ENCODE measurements around the gene UGT1A10. TPM values are rescaled to one million over a fixed set of nuclear protein-coding genes. Genes with fewer than 3 reads are reported as not detected.

The UGT1A10 gene
- total RNA-seq, 4 donors from 2014 or later = 0.36 TPM; not detected in 3

DNA sequence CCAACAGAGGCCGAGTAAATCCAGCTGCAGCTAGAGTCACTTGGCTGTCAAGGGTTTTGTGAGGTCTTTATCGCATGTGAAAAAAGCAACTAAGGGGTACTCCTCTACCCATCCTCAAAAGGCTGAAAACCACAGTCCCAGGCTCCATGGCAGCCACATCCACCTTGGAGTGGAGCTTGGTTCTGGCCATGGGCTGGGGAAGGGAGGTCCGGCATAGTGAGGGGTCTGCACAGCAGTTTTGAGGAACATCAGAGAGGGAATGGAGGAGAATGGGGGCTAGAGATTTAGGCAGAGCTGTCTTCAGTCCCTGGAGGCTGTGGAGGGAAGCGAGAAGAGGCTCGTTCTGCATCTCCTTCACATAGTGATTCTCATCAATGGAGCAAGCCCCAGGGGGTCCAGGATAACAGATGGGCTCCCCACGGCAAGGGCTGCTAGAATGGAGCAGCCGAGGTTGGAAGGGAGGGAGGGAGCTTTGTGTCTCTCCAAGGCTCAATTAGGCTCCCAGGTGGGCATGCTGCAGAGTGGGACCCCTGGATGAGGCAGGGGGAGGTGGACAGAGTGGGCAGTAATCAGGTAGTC, 162.9 kb downstream of the UGT1A10 start:
- DNase-seq (ENCODE audit: low spot score in 2 of 2) = peak in 1 of 2 donors; percentile 72
- intact Hi-C loops (cut with DNase I; ENCODE audit: low total_unique reads) = no loop called here

DNA sequence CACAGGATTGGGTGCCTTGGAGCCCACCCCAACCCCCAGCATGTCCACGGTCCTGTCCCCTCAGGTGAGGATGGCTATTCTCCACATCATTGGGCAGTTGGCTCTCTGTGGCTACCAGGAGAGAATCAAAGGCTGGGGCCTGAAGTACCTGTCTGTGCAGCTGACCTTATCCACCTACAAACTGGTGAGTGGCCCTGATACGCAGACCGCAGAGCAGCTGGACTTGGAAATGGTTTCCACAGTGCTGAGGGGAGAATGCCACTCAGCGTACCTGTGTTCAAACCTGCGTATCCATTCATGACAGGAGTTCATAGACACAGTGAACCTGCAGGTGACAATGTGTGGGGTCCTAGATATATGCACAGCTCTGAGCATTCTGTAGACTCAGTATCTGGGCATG, 163.5 kb downstream of the UGT1A10 start:
- intact Hi-C loops (cut with DNase I; ENCODE audit: low total_unique reads) = no loop called here
- 48 to 57% methylated on average over 5 of the region's 5 CpGs for WGBS, 2 donors
- peak in 1 of 2 donors; percentile 6 for DNase-seq (ENCODE audit: low spot score in 2 of 2)
- no peak for TF ChIP-seq POLR2A (IDR thresholded peaks at IDR 0.05)
- TF ChIP-seq, protein P1, sequence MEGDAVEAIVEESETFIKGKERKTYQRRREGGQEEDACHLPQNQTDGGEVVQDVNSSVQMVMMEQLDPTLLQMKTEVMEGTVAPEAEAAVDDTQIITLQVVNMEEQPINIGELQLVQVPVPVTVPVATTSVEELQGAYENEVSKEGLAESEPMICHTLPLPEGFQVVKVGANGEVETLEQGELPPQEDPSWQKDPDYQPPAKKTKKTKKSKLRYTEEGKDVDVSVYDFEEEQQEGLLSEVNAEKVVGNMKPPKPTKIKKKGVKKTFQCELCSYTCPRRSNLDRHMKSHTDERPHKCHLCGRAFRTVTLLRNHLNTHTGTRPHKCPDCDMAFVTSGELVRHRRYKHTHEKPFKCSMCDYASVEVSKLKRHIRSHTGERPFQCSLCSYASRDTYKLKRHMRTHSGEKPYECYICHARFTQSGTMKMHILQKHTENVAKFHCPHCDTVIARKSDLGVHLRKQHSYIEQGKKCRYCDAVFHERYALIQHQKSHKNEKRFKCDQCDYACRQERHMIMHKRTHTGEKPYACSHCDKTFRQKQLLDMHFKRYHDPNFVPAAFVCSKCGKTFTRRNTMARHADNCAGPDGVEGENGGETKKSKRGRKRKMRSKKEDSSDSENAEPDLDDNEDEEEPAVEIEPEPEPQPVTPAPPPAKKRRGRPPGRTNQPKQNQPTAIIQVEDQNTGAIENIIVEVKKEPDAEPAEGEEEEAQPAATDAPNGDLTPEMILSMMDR (IDR thresholded peaks at IDR 0.05) = no peak
- no peak overlapping the region for H3K4me3 ChIP-seq (ENCODE audit: low read depth, poor library complexity, severe bottlenecking)

More for the DNA sequence above, 162.9 kb downstream of the UGT1A10 start:
- WGBS, 2 donors = 64 to 65% methylated on average over 7 of the region's 7 CpGs
- TF ChIP-seq POLR2A (IDR thresholded peaks at IDR 0.05) = no peak
- TF ChIP-seq, protein P1 (IDR thresholded peaks at IDR 0.05) = no peak
- no peak overlapping the region for H3K4me3 ChIP-seq (ENCODE audit: low read depth, poor library complexity, severe bottlenecking)

DNA sequence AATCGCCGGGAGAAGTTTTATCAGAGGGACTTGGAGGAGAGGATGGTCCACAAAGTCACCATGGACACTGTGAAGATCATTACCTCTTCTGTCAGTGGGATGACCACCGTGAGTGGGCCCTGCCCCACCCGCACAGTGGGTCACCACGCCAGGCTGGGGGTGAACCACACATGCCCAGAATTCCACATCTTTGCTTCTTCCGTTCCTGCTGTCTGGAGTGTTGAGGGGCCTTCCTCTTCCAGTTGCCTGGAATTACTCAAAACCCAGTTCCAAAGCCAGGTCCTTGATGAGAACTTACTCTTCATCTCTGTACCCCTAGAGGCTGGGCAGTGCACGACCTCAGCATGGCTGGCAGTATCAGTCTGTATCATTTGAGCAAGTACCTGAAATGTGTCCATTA, 164.0 kb downstream of the UGT1A10 start:
- peak in 1 of 2 donors; percentile 31 for DNase-seq (ENCODE audit: low spot score in 2 of 2)
- no peak overlapping the region for H3K4me3 ChIP-seq (ENCODE audit: low read depth, poor library complexity, severe bottlenecking)
- TF ChIP-seq POLR2A (IDR thresholded peaks at IDR 0.05) = no peak
- TF ChIP-seq, protein P1 (IDR thresholded peaks at IDR 0.05) = no peak
- WGBS, 2 donors = 86 to 91% methylated on average over 7 of the region's 7 CpGs
- intact Hi-C loops (cut with DNase I; ENCODE audit: low total_unique reads) = no loop called here

DNA sequence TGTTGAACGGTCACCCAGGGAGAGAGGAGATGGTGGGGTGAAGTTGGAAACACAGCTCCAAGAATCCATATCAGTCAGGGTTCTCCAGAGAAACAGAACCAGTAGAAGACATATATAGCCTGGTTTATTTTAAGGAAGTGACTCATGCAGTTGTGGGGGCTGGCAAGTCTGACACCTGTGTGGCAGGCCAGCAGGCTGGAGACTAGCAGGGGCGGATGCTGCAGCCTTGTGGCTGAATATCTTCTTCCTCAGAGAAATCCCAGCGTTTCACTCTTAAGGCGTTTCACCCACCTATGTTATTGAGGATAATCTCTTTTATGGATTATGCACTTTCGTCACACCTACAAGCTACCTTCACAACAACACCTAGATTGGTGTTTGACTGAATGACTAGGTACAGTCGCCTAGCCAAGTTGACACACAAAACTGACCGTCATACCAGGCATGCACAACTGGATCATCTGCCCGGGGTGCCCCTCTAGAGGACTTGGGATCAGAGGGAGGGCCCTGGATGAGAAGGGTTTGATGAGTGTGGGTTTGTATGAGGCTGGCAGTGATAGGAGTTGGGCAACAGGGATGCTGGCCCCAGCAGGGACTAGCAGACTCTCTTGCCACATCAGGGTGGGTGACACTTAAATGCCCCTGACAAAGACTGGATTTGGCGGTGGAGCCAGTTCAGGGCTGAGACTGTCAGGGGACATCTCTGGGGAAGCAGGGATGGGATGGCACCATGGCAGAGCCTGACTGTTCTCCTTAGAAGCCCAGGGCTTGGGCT, 165.3 kb downstream of the UGT1A10 start:
- no peak for TF ChIP-seq POLR2A (IDR thresholded peaks at IDR 0.05)
- TF ChIP-seq, protein P1 (IDR thresholded peaks at IDR 0.05) = no peak
- intact Hi-C loops (cut with DNase I; ENCODE audit: low total_unique reads) = no loop called here
- no peak overlapping the region for H3K4me3 ChIP-seq (ENCODE audit: low read depth, poor library complexity, severe bottlenecking)
- 80 to 83% methylated on average over 9 of the region's 9 CpGs for WGBS, 2 donors
- peak in 1 of 2 donors; percentile 60 for DNase-seq (ENCODE audit: low spot score in 2 of 2)

DNA sequence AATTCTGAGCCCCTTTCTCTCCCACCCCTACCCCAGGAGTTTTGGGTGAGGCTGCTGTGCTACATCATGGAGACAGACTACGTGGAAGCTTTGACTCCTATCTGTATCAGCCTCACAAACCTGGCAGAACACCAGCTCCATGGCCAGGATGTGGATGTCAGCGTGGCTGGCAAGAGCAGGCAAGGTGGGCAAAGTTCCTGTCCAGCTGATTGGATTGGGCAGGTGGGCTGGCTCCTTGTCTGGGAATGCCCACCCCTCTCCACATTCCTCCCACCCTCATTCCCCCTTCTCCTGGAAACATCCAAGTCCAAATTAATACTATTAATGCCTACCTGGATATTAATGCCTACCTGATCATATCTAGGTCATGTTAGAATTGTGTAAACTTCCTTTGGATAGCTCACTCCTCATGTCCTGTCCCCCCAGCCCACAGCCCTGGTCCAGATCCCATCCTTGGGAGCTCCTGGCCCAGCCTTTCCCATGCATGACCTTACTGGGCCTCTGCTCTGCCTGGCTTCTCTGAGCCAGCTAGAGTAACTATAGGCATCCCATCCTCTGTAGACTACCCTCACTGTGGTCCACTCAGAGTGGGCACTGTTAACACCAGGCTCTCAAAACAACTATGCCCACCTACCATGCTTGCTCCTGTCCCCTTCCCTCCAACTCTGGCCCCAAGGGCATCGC, 166.0 kb downstream of the UGT1A10 start:
- H3K4me3 ChIP-seq (ENCODE audit: low read depth, poor library complexity, severe bottlenecking) = no peak overlapping the region
- TF ChIP-seq POLR2A (IDR thresholded peaks at IDR 0.05) = no peak
- TF ChIP-seq, protein P1 (IDR thresholded peaks at IDR 0.05) = no peak
- intact Hi-C loops (cut with DNase I; ENCODE audit: low total_unique reads) = no loop called here
- WGBS, 2 donors = 68 to 80% methylated on average over 3 of the region's 3 CpGs
- no peak for DNase-seq (ENCODE audit: low spot score in 2 of 2)
